ENCODE measurements around the gene AP1B1. TPM values are rescaled to one million over a fixed set of nuclear protein-coding genes. Genes with fewer than 3 reads are reported as not detected.

Gene AP1B1
- total RNA-seq, 4 donors from 2014 or later: 58.0 to 77.3 (median 75.3) TPM

DNA sequence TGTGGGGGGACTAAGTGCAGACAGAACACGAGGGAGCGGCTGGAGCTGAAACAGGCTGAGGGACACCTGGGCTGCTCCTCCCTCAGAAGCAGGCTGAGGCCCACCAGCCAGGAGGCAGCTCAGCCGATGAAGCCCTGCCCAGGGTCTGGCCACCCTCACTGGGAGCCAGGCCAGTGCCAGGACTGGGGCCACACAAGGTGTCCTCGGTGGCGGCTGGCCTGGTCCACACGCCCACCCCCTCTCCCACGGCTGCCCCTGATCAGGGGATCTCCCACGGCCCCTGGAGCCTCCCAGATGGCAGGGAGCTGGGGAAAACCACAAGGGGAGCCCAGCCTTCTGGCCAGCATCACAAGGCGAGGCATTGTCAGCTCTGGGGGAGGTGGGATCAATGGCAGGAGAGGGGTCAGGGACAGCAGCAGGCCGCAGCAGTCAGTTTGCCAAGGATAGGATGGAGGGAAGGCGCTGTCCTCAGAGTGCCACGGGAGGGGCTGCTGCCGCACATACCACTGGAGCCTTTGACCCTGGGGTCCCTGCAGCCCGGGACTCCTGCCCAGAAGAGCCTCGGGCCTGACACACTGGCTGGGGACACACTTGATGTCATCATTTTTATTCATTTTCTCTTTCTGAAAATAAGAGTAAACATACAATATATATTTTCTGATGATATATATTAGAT lies 61.1 kb downstream of the AP1B1 start:
- TF ChIP-seq, protein P1, sequence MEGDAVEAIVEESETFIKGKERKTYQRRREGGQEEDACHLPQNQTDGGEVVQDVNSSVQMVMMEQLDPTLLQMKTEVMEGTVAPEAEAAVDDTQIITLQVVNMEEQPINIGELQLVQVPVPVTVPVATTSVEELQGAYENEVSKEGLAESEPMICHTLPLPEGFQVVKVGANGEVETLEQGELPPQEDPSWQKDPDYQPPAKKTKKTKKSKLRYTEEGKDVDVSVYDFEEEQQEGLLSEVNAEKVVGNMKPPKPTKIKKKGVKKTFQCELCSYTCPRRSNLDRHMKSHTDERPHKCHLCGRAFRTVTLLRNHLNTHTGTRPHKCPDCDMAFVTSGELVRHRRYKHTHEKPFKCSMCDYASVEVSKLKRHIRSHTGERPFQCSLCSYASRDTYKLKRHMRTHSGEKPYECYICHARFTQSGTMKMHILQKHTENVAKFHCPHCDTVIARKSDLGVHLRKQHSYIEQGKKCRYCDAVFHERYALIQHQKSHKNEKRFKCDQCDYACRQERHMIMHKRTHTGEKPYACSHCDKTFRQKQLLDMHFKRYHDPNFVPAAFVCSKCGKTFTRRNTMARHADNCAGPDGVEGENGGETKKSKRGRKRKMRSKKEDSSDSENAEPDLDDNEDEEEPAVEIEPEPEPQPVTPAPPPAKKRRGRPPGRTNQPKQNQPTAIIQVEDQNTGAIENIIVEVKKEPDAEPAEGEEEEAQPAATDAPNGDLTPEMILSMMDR (IDR thresholded peaks at IDR 0.05): no peak
- ATAC-seq (ENCODE audit: low FRiP score) (no peak), DNase-seq (ENCODE audit: low spot score) (no peak)

DNA sequence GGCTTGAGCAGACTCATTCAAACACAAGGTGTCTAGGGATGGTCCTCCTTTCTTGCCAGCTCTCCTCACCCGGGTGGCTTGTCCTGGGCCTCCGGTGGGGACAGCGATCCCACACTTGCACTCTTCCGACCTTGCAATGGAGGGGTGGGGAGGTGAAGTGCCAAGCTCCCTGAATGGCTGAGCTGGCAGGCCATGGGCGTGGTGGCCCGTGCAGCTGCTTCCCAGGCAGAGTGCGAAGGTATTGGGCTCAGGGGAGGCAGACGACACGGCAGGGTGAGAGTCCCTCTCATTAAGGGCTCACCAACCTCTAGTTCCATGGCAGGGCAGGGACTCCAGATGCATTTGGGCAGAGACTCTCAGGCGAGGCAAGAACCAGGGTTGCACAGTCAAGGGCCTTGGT lies 61.9 kb downstream of the AP1B1 start:
- ATAC-seq (ENCODE audit: low FRiP score) (no peak), DNase-seq (ENCODE audit: low spot score) (no peak)
- TF ChIP-seq, protein P1 (IDR thresholded peaks at IDR 0.05): no peak

DNA sequence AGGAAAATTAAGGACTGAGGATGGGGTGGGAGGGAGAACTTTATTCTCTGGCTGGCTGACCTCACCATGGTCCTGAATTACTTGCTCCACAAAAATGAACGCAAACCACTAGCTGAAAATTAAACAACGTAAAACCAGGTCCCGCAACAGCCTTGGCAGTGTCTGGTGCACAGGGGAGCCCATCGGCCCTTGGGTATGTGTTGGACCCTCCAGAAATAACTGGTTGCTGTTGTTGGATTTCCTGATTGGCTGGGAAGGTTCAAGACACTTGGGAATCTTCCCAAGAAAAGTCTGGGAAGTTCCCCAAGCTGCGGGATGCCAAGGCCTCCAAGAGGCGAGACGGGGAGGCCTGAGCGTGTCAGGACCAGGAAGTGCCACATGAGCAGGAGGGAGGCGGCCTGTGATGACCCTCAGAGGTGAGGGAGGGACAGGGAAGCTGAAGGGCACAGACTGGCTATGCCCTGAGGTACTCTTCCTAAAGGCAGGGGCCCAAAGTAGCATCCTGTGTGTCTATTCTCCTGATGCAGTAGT lies 62.5 kb downstream of the AP1B1 start:
- ATAC-seq (ENCODE audit: low FRiP score) (no peak), DNase-seq (ENCODE audit: low spot score) (no peak)
- TF ChIP-seq, protein P1 (IDR thresholded peaks at IDR 0.05): no peak

DNA sequence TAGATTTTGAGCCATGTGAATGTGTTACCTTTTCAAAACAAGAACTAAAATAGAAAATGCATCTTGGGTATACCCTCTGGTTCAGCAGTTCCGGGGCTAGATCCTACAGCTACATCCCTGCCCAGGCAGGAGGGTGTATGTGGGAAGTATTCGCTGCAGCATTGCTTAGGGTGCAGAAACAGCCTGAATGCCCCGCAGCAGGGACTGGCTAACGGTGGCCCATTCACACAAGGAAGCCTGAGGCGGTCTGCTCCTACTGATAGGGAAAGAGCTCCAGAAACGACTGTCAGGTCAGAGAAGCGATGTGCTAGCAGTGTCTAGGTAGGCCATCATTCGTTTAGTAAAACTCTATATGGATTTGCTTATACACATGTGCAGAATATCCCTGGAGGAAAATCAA lies 63.0 kb downstream of the AP1B1 start:
- DNase-seq (ENCODE audit: low spot score) (no peak), ATAC-seq (ENCODE audit: low FRiP score) (no peak)
- TF ChIP-seq, protein P1 (IDR thresholded peaks at IDR 0.05): no peak

DNA sequence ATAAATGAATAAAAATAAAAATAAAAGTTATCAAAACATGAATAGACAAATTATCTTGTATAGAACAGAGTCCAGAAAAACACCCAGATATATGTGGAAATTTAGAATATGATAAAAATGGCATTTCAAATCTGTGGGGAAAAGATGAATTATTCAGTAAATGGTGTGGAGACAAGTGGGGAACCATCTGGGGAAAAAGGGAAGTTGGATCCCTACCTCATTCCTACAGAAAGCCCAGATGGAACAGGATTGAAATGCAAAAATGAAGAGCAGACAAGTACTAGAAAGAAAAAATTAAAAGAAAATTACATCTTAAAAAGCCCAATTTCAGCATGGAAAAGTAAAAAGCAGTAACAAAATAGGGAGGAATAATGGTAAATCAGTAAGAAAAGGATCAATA lies 64.7 kb downstream of the AP1B1 start:
- ATAC-seq (ENCODE audit: low FRiP score) (no peak), DNase-seq (ENCODE audit: low spot score) (no peak)
- TF ChIP-seq, protein P1 (IDR thresholded peaks at IDR 0.05): no peak

DNA sequence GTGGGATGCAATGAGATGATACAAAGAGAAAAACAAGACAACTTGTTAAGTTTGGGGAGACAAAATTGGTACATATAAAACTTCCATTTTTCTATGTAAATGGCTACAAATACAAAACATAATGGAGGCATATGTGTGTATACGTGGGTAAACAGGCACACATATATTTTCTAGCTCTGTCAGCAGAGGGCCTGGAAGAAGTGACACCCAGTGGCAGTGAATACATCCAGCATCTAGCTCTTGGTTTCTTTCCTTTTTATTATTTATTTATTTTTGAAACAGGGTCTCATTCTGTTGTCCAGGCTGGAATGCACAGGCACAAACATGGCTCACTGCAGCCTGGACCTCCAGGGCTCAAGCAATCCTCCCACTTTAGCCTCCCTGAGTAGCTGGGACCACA lies 67.8 kb downstream of the AP1B1 start:
- TF ChIP-seq, protein P1 (IDR thresholded peaks at IDR 0.05): no peak
- DNase-seq (ENCODE audit: low spot score): no peak
- ATAC-seq (ENCODE audit: low FRiP score): no peak

DNA sequence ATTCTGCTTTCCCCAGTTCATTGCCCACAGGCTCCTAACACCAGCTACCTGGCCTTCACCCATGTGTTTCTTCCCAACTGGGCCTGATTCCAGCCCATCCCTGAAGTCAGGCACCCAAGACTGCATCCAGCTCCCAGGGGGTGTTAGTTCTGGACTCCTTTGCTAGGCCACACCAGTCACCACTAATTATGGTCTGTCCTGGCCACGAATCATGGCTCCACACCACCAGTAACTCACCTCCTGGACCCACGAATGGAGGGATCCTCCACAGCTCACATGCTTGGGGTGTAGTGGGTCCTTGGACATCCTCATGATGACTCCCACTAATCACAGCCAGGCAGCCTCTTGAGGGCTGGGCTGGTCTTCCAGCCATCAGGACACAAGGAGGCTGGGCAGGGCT lies 69.3 kb downstream of the AP1B1 start:
- DNase-seq (ENCODE audit: low spot score) (no peak), ATAC-seq (ENCODE audit: low FRiP score) (peak; percentile 11)
- TF ChIP-seq, protein P1 (IDR thresholded peaks at IDR 0.05): no peak
